Naive thymus-derived CD4-positive, alpha-beta T cell (primary cell): Measurements from ENCODE around the gene YWHAE. TPM values are rescaled to one million over a fixed set of nuclear protein-coding genes. Genes with fewer than 3 reads are reported as not detected.

Experiments used
- ATAC-seq: fragments of 150-1000 bp; cut with Tn5 transposase; 2 replicates; pipeline ENCODE4 v1.10.0; 2021; ENCODE audit warnings: mild to moderate bottlenecking, moderate library complexity
- CTCF ChIA-PET: fragments of 350-600 bp; sonication (Branson Sonifier 250); formaldehyde crosslinking; loops from one replicate; lab custom pipeline; 2021; ENCODE audit warnings: antibody characterized with exemption; lab: Charles Lee
- POLR2A ChIA-PET: fragments of 350-600 bp; sonication (Branson Sonifier 250); formaldehyde crosslinking; loops from one replicate; lab custom pipeline; 2021; ENCODE audit warnings: antibody characterized with exemption, inconsistent platforms; lab: Charles Lee
- DNase-seq, 9 donors: peaks; one replicate each; pipeline versions ENCODE4 v3.0.0 to v3.0.0-alpha.2; 2020 to 2022; ENCODE audit warnings: mixed read lengths in 1 of 9
- H3K27ac ChIP-seq: one replicate; pipeline ENCODE4 v1.7.0; 2013; ENCODE audit warnings: mild to moderate bottlenecking, low read depth, low read length, moderate library complexity
- H3K27me3 ChIP-seq, 2 donors: one replicate each; pipeline ENCODE4 v1.7.0; 2013; ENCODE audit warnings: low read length in 2 of 2, mild to moderate bottlenecking in 2 of 2, moderate library complexity in 2 of 2; ENCODE audit not compliant: control insufficient read depth in 2 of 2, insufficient read depth in 2 of 2
- H3K36me3 ChIP-seq, 3 experiments: 1 replicate in 2 of 3; 2 replicates in 1 of 3; pipeline ENCODE4 v1.7.0; 2013; ENCODE audit warnings: low read length in 3 of 3, mild to moderate bottlenecking in 3 of 3, moderate library complexity in 1 of 3; ENCODE audit not compliant: insufficient read depth in 3 of 3, control insufficient read depth in 2 of 3
- H3K4me1 ChIP-seq, 2 donors: one replicate each; pipeline ENCODE4 v1.7.0; 2013; ENCODE audit warnings: low read length in 2 of 2, mild to moderate bottlenecking in 2 of 2, moderate library complexity in 1 of 2; ENCODE audit not compliant: control insufficient read depth in 2 of 2, insufficient read depth in 2 of 2
- H3K4me3 ChIP-seq: 2 replicates; pipeline ENCODE4 v1.7.0; 2013; ENCODE audit warnings: mild to moderate bottlenecking, low read length
- H3K9me3 ChIP-seq, 3 experiments: 1 replicate in 2 of 3; 2 replicates in 1 of 3; pipeline ENCODE4 v1.7.0; 2013; ENCODE audit warnings: low read length in 3 of 3; ENCODE audit not compliant: control insufficient read depth in 2 of 3
- H3K27ac Mint-ChIP-seq, 9 donors: one replicate each; pipeline ENCODE4 v1.8.0; 2020 to 2022; ENCODE audit warnings: mixed read lengths in 9 of 9, mild to moderate bottlenecking in 8 of 9, moderate library complexity in 5 of 9, inconsistent platforms in 2 of 9
- H3K27me3 Mint-ChIP-seq, 5 donors: one replicate each; pipeline ENCODE4 v1.8.0; 2021 to 2022; ENCODE audit warnings: mixed read lengths in 5 of 5, mild to moderate bottlenecking in 1 of 5
- H3K36me3 Mint-ChIP-seq, 5 donors: one replicate each; pipeline ENCODE4 v1.8.0; 2020 to 2022; ENCODE audit warnings: mixed read lengths in 5 of 5, mild to moderate bottlenecking in 3 of 5, inconsistent platforms in 1 of 5
- H3K4me1 Mint-ChIP-seq, 7 donors: one replicate each; pipeline ENCODE4 v1.8.0; 2020 to 2022; ENCODE audit warnings: mixed read lengths in 7 of 7, mild to moderate bottlenecking in 3 of 7, inconsistent platforms in 1 of 7
- H3K4me3 Mint-ChIP-seq, 10 donors: one replicate each; pipeline ENCODE4 v1.8.0; 2020 to 2022; ENCODE audit warnings: mild to moderate bottlenecking in 10 of 10, mixed read lengths in 10 of 10, moderate library complexity in 6 of 10, inconsistent platforms in 2 of 10
- H3K9me3 Mint-ChIP-seq, 11 donors: one replicate each; pipeline ENCODE4 v1.8.0; 2020 to 2022; ENCODE audit warnings: mixed read lengths in 11 of 11, mild to moderate bottlenecking in 4 of 11, inconsistent platforms in 1 of 11, moderate library complexity in 1 of 11
- intact Hi-C, 2 donors: fragments of 100-400 bp; cut with micrococcal nuclease; formaldehyde crosslinking; loops; one replicate each; pipeline ENCODE4 v1.15.1; 2023
- polyA plus RNA-seq, 2 donors: library from polyadenylated mRNA; unstranded; fragments of 300-500 nt; fragmentation: Illumina TruSeq; gene quantifications; one replicate each; pipeline ENCODE4 v1.2.3, GENCODE V29; 2021
- total RNA-seq, 6 experiments: library from RNA in 5 of 6; stranded (reverse) in 5 of 6; gene quantifications; 1 replicate in 5 of 6; 2 replicates in 1 of 6; pipeline ENCODE4 v1.2.3 and lab custom pipeline; 2021 to 2026

Gene YWHAE
- total and polyA plus RNA-seq, 7 experiments from 2014 or later, result 30.6 to 317 (median 127) TPM

- H3K27me3 Mint-ChIP-seq, result no peaks in the 10 kb centered on the region
- no peaks in the 10 kb centered on the region for H3K9me3 Mint-ChIP-seq
Observed at GRCh38 chr17:1374431-1375177, 25.4 kb downstream of the YWHAE start.

GRCh38 chr17:1373707-1374237, 26.2 kb downstream of the YWHAE start:
- H3K36me3 ChIP-seq, result peaks cover 3 to 6% (median 4%) of the 10 kb centered on the region in 3 experiments
- intact Hi-C loops, result loop anchor here in 1 of 2 donors (2.0 kb wide), 1 partner anchor 25 kb away; no protein-coding TSS in a partner anchor
- POLR2A ChIA-PET, result interaction anchor here (0.6 to 0.7 kb wide), 2 partner anchors 8 to 31 kb away, joined by 3 read pairs; no protein-coding TSS in a partner anchor
- ATAC-seq (no peak), DNase-seq (no peak)
- peak overlapping the region in 4 of 9 donors; percentile 86 to 88 (median 87) for H3K27ac Mint-ChIP-seq
- H3K27ac ChIP-seq, result no peak overlapping the region
- H3K4me1 Mint-ChIP-seq, result peaks cover 50 to 92% (median 74%) of the 10 kb centered on the region in 7 donors
- no peaks in the 10 kb centered on the region for H3K27me3 Mint-ChIP-seq
- H3K27me3 ChIP-seq, result no peaks in the 10 kb centered on the region
- H3K9me3 Mint-ChIP-seq, result no peaks in the 10 kb centered on the region
- peak overlapping the region in 2 of 10 donors; percentile 56 to 81 for H3K4me3 Mint-ChIP-seq
- peaks cover 46 to 56% of the 10 kb centered on the region in 2 donors for H3K4me1 ChIP-seq
- peak overlapping the region; percentile 5 for H3K4me3 ChIP-seq
- CTCF ChIA-PET, result interaction anchor here (1.0 kb wide), 1 partner anchor 8 kb away, joined by 5 read pairs; no protein-coding TSS in a partner anchor
- H3K36me3 Mint-ChIP-seq, result peaks cover 0 to 4% (median 4%) of the 10 kb centered on the region in 5 donors
- no peaks in the 10 kb centered on the region for H3K9me3 ChIP-seq

More at GRCh38 chr17:1374431-1375177, 25.4 kb downstream of the YWHAE start:
- Mint-ChIP-seq H3K27ac (peak overlapping the region; percentile 46 to 88 (median 86)), H3K4me1 (peaks cover 52 to 96% (median 75%) of the 10 kb centered on the region in 7 donors), H3K36me3 (peaks cover 0 to 4% (median 4%) of the 10 kb centered on the region in 5 donors), H3K4me3 (peak overlapping the region; percentile 1 to 81 (median 58))
- Histone ChIP-seq H3K27ac (peak overlapping the region; percentile 44), H3K4me1 (peaks cover 55 to 62% of the 10 kb centered on the region in 2 donors), H3K9me3 (no peaks in the 10 kb centered on the region), H3K36me3 (peaks cover 3 to 6% (median 4%) of the 10 kb centered on the region in 3 experiments), H3K4me3 (peak overlapping the region; percentile 5), H3K27me3 (no peaks in the 10 kb centered on the region)
- POLR2A ChIA-PET, result interaction anchor here (0.8 kb wide), 1 partner anchor 102 kb away, joined by 5 read pairs; no protein-coding TSS in a partner anchor
- peak; percentile 66 for ATAC-seq
- intact Hi-C loops, result loop anchor here in 1 of 2 donors (2.0 kb wide), 1 partner anchor 24 kb away; no protein-coding TSS in a partner anchor
- CTCF ChIA-PET, result interaction anchor here (1.0 kb wide), 1 partner anchor 9 kb away, joined by 5 read pairs; no protein-coding TSS in a partner anchor
- no peak for DNase-seq

GRCh38 chr17:1372618-1373017, 27.4 kb downstream of the YWHAE start:
- intact Hi-C loops, result no loop called here
- peaks cover 40 to 48% of the 10 kb centered on the region in 2 donors for H3K4me1 ChIP-seq
- Mint-ChIP-seq H3K27me3 (no peaks in the 10 kb centered on the region), H3K36me3 (peaks cover 0 to 4% (median 4%) of the 10 kb centered on the region in 5 donors), H3K27ac (peak overlapping the region in 6 of 9 donors; percentile 34 to 71 (median 51)), H3K4me3 (peak overlapping the region in 2 of 10 donors; percentile 19 to 49), H3K4me1 (peaks cover 41 to 85% (median 69%) of the 10 kb centered on the region in 7 donors), H3K9me3 (no peaks in the 10 kb centered on the region)
- ChIA-PET CTCF (interaction anchor here (1.1 to 1.6 kb wide), 2 partner anchors 10 to 41 kb away, joined by 4 read pairs; no protein-coding TSS in a partner anchor), POLR2A (interaction anchor here (1.0 to 1.7 kb wide), 4 partner anchors 11 to 144 kb away, joined by 3 to 12 read pairs (median 4); partner anchors contain the start of gene INPP5K)
- no peak for ATAC-seq
- peaks cover 0 to 6% (median 3%) of the 10 kb centered on the region in 3 experiments for H3K36me3 ChIP-seq
- no peak overlapping the region for H3K27ac ChIP-seq
- H3K4me3 ChIP-seq, result no peak overlapping the region
- no peaks in the 10 kb centered on the region for H3K27me3 ChIP-seq
- no peak for DNase-seq
- H3K9me3 ChIP-seq, result no peaks in the 10 kb centered on the region

GRCh38 chr17:1371893-1372590, 28.0 kb downstream of the YWHAE start:
- H3K4me3 Mint-ChIP-seq, result peak overlapping the region in 2 of 10 donors; percentile 19 to 49
- peaks cover 0 to 4% (median 3%) of the 10 kb centered on the region in 5 donors for H3K36me3 Mint-ChIP-seq
- intact Hi-C loops, result no loop called here
- POLR2A ChIA-PET, result interaction anchor here (1.0 to 1.7 kb wide), 4 partner anchors 10 to 144 kb away, joined by 3 to 12 read pairs (median 4); partner anchors contain the start of gene INPP5K
- peaks cover 41 to 85% (median 69%) of the 10 kb centered on the region in 7 donors for H3K4me1 Mint-ChIP-seq
- Histone ChIP-seq H3K4me3 (no peak overlapping the region), H3K36me3 (peaks cover 0 to 6% (median 3%) of the 10 kb centered on the region in 3 experiments), H3K9me3 (no peaks in the 10 kb centered on the region), H3K4me1 (peaks cover 34 to 43% of the 10 kb centered on the region in 2 donors), H3K27me3 (no peaks in the 10 kb centered on the region), H3K27ac (no peak overlapping the region)
- no peaks in the 10 kb centered on the region for H3K9me3 Mint-ChIP-seq
- CTCF ChIA-PET, result interaction anchor here (0.7 to 1.6 kb wide), 4 partner anchors 10 to 40 kb away, joined by 3 to 4 read pairs (median 4); no protein-coding TSS in a partner anchor
- DNase-seq (no peak), ATAC-seq (no peak)
- peak overlapping the region in 6 of 9 donors; percentile 34 to 71 (median 51) for H3K27ac Mint-ChIP-seq
- no peaks in the 10 kb centered on the region for H3K27me3 Mint-ChIP-seq

GRCh38 chr17:1368588-1368987, 31.4 kb downstream of the YWHAE start:
- H3K4me1 ChIP-seq, result peaks cover 1 to 14% of the 10 kb centered on the region in 2 donors
- H3K27me3 ChIP-seq, result no peaks in the 10 kb centered on the region
- Mint-ChIP-seq H3K27ac (peak overlapping the region in 1 of 9 donors; percentile 14), H3K4me1 (peaks cover 27 to 79% (median 60%) of the 10 kb centered on the region in 7 donors), H3K36me3 (peaks cover 0 to 12% (median 7%) of the 10 kb centered on the region in 5 donors), H3K4me3 (no peak overlapping the region), H3K27me3 (no peaks in the 10 kb centered on the region), H3K9me3 (no peaks in the 10 kb centered on the region)
- H3K36me3 ChIP-seq, result peaks cover 3 to 13% (median 6%) of the 10 kb centered on the region in 3 experiments
- DNase-seq (no peak), ATAC-seq (no peak)
- H3K27ac ChIP-seq, result no peak overlapping the region
- ChIA-PET CTCF (interaction anchor here (0.7 kb wide), 1 partner anchor 36 kb away, joined by 3 read pairs; no protein-coding TSS in a partner anchor), POLR2A (no interaction called here)
- no peaks in the 10 kb centered on the region for H3K9me3 ChIP-seq
- intact Hi-C loops, result loop anchor here in 1 of 2 donors (5.0 kb wide), 1 partner anchor 164 kb away; no protein-coding TSS in a partner anchor
- H3K4me3 ChIP-seq, result no peak overlapping the region
